Stimulated activated CD8-positive, alpha-beta memory T cell treated with anti-CD3 and anti-CD28 coated beads, Interleukin-4, amount 100 ng/mL, for 48 hours (primary cell): ENCODE results near the gene KCNJ15.
"Not testable (repeated sequence)": the region's sequence is repeated elsewhere in the genome, so short reads cannot be mapped to it uniquely, and the experiment has no call there.

Experiments used
- DNase-seq: peaks from one replicate; pipeline ENCODE4 v3.0.0-alpha.2; 2020

KCNJ15 gene

GRCh38 chr21:38256599-38257302 lies at the start of gene KCNJ15:
Gene KCNJ15, plus strand, starts transcription at chr21:38256991. Its CDS starts 42,271 bp downstream, at chr21:38299262.
- no peak for DNase-seq

- DNase-seq: no peak
Observed at GRCh38 chr21:38208118-38208517, 48.7 kb upstream of the KCNJ15 start.

DNA sequence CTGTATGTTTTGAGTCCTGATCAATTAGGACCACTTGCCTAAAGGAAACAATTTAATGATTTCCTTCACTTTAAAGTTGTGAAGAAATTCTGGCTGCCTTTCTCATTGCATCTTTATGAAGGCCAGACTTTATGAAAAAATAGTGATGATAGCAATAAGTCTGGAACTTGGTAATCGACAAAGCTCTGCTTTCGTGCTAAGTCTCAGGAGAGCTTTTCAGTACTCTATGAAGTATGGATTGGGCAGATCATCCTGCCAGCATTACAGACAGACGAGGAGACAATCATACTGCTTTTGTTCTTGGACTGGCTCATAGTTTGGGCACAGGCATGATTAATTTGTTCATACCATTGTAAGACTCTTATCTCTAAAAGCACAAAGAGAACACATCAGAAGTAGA lies 45.5 kb upstream of the KCNJ15 start:
- no peak for DNase-seq

DNA sequence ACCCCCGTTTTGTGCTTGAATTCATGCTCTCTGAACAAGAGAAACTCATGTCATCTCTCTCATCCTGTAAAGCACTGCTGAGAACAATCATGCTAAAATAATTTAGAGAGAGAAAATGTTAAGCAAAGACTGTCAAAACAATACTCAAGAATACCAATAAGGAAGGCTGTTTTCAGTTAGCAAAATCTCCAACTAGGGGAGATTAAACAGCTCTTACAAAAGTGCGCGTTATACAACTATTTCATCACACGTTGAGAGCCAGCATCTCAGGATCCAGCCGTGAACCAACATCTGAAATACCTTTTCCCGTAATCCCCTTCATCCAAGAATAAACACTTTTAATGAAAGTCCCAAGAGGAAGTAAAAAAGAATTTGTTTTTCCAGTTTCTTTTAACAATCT lies 44.1 kb upstream of the KCNJ15 start:
- no peak for DNase-seq

- peak; percentile 77 for DNase-seq
Observed at GRCh38 chr21:38219049-38219628, 37.7 kb upstream of the KCNJ15 start.

- DNase-seq: no peak
Observed at GRCh38 chr21:38220270-38220737, 36.5 kb upstream of the KCNJ15 start.

- DNase-seq: no peak
Observed at GRCh38 chr21:38221594-38221993, 35.2 kb upstream of the KCNJ15 start.

- DNase-seq: no peak
Observed at GRCh38 chr21:38223893-38224540, 32.8 kb upstream of the KCNJ15 start.

DNA sequence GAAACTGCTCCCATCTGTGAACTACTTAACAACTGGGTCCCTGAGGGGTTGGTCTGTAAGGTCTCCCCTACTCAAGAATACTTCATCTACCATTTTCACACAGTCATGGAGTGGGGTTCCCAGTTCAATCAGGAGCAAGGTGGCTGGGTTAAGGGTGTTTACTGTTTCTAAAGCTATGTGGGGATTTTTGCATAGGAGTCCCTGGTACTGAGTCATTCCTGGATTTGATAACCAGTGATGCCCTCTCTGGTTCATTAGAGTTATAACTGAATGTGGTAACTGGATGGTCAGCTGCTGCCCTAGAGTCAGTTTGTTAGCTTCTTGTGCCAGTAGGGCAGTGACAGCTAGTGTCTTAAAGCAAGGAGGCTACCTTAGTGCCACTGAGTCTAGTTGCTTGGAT lies 29.4 kb upstream of the KCNJ15 start:
- no peak for DNase-seq

DNA sequence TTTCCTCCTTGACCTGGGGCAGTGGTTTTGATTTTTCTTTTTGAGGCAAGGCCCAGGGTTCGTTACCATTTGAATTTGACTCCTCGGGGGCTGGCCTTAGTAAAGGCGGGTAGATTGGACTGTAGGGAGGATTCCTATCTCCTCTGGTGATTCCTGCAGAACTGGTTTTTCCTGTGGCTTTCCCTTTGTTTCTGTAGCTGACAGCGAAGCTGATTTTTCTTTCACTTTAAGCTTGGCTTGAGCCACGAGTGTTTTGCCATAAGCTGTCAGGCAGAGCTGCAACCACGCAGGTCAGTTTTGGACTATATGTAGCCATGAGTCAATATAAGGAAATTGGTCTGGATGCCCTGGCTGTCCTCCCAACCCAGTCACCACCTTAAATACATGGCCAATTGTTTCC lies 28.7 kb upstream of the KCNJ15 start:
- no peak for DNase-seq

- DNase-seq: no peak
Observed at GRCh38 chr21:38228537-38228936, 28.3 kb upstream of the KCNJ15 start.

DNA sequence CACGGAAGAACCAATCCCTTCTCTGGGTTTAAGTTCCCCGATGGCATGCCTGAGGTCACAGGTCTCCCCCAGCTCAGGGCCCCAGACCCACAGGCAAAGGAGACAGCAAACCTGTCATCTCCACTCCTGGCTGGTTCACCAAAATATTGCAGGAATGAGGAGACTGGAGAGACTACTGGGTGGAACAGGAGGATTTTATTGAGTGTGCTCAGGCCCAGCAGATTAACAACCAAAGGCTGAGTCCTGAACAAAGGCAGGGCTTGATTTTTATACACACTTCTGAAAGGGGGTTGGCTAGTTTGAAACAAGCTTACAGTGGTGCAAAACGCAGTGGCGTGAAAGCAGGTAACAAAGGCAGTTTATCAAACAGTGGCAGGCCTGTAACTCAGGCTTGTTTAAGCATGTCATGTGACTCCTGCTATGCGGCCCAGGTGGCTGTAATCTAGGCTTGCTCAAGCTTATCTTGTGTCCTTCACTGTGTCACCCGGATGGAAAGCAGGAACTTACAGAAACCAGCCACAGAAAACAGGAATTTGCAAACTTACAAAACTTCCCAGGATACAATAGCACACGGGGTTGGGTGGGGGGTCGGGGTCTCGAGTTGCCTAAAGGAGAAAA lies 27.4 kb upstream of the KCNJ15 start:
- no peak for DNase-seq

- no peak for DNase-seq
Observed at GRCh38 chr21:38234395-38235142, 22.2 kb upstream of the KCNJ15 start.

- DNase-seq: not testable (repeated sequence)
Observed at GRCh38 chr21:38235251-38235650, 21.5 kb upstream of the KCNJ15 start.

- DNase-seq: no peak
Observed at GRCh38 chr21:38236232-38236631, 20.6 kb upstream of the KCNJ15 start.

DNA sequence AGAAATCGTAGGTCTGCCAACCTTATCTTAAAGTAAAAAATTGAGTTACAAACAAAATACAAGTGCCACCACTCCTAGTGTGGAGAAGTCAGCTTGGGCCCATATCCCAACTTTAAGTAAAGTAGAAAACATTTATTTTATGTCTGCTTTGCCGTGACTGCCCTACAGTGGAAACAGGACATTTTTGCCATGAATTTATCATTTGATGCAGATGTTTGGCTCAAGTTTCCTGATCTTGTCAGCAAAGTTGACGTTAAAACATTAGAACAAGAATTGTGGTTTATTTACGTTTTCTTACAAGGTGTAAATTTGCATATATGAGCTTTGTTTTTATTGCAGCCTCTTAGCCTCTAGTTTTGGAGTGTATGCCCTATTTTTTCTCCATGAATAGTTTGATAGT lies 17.1 kb upstream of the KCNJ15 start:
- DNase-seq: no peak

GRCh38 chr21:38240129-38240528 lies 16.7 kb upstream of the KCNJ15 start:
- DNase-seq: no peak

DNA sequence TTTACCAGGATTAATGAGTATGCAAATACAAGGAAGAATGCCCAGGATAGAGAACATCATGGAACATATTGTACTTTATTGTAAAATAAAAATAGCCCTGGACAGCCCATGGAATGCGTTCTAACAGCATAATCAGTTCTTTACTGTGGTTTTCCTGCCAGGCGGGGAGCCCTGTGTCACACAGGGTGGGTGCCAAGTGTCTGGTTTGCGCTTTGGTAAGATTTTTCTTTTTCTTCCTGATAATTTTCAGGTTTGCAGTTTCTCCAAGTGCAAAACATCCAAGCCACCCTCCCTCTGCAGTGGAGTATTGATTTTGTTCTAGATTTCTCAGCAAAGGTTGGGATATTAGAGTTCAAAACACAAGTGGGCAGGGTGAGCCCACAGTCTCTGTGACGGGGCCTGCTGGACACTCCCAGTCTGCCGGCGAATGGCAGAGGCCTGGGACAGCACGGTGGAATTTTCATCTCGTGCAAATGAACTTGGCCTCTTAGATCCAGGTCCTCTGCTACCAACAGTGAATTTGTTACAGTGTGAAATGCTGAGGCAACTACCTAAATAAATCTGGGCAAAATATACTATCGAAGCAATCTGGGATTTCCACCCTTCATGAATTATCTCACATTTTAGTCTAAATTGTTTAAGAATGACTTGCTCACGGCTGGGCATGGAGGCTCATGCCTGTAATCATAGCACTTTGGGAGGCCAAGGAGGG lies 15.6 kb upstream of the KCNJ15 start:
- DNase-seq: no peak

GRCh38 chr21:38242061-38242460 lies 14.7 kb upstream of the KCNJ15 start:
- no peak for DNase-seq

DNA sequence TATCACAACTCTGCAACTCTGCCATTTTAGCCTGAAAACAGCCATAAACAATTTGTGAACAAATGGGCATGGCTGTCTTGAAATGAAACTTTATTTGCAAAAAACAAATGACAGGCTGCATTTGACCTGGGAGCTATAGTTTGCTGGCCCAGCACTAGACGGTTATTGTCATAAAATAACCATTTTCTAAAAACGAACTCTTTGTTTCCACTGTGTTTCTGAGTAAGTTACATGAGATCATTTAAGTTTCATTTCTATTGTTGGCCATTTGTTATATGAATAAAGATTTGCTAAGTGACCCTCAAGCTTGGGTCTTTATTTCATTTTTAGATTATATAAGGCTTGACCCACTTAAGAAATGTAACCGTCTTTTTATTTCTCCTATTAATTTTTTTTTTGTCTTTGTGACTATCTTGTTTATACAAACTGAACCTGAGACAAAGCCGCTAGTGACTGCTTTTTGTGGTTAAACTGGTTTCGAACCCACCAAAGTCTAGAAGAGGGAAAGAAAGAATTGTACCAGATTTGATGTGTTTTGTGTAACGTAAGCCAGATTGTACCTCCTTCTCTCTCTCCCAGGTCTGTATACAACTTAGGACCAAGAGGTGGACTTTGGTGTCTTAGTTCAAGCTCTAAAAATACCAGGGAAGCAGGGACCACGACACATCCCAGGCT lies 12.9 kb upstream of the KCNJ15 start:
- DNase-seq: no peak

- no peak for DNase-seq
Observed at GRCh38 chr21:38244407-38244787, 12.4 kb upstream of the KCNJ15 start.
